ENCODE data around the gene CACNA1D. TPM values are rescaled to one million over a fixed set of nuclear protein-coding genes. Genes with fewer than 3 reads are reported as not detected.

CACNA1D gene
- total RNA-seq, 2 donors from 2014 or later, result 0.68 to 1.5 TPM

DNA sequence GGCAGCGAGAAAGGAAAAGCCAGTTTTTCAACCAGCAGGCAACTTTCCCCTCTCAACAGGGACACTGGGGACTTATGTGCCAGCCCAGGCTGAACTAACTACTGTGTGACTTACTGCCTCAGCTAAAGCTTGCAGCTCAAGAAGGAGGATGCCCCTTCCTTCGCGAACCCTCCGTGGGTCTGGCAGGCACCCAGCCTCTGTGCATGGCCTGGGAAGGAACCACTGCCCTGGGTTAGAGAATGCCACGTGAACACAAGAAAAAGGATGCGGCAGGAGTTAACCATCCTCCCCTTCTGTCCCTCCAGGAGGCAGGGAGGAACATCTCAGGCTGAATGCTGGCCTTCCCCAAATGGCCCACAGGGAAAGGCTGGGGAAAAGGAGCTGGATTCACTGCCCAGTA, 322.8 kb downstream of the CACNA1D start:
- ATAC-seq (ENCODE audit: insufficient number of reproducible peaks, low FRiP score, low read depth) (no peak), DNase-seq (ENCODE audit: low spot score) (no peak)
- H3K4me3 ChIP-seq, result no peak overlapping the region
- TF ChIP-seq, protein P1, sequence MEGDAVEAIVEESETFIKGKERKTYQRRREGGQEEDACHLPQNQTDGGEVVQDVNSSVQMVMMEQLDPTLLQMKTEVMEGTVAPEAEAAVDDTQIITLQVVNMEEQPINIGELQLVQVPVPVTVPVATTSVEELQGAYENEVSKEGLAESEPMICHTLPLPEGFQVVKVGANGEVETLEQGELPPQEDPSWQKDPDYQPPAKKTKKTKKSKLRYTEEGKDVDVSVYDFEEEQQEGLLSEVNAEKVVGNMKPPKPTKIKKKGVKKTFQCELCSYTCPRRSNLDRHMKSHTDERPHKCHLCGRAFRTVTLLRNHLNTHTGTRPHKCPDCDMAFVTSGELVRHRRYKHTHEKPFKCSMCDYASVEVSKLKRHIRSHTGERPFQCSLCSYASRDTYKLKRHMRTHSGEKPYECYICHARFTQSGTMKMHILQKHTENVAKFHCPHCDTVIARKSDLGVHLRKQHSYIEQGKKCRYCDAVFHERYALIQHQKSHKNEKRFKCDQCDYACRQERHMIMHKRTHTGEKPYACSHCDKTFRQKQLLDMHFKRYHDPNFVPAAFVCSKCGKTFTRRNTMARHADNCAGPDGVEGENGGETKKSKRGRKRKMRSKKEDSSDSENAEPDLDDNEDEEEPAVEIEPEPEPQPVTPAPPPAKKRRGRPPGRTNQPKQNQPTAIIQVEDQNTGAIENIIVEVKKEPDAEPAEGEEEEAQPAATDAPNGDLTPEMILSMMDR (IDR thresholded peaks at IDR 0.05), result no peak
- H3K9me3 ChIP-seq, result no peaks in the 10 kb centered on the region
- no peaks in the 10 kb centered on the region for H3K27me3 ChIP-seq (replicated peaks; ENCODE audit: insufficient read depth)
- H3K4me1 ChIP-seq (ENCODE audit: control insufficient read depth in 1 of 2, low read depth in 2 of 2), result no peaks in the 10 kb centered on the region
- no peaks in the 10 kb centered on the region for H3K36me3 ChIP-seq
- no peak overlapping the region for H3K27ac ChIP-seq

DNA sequence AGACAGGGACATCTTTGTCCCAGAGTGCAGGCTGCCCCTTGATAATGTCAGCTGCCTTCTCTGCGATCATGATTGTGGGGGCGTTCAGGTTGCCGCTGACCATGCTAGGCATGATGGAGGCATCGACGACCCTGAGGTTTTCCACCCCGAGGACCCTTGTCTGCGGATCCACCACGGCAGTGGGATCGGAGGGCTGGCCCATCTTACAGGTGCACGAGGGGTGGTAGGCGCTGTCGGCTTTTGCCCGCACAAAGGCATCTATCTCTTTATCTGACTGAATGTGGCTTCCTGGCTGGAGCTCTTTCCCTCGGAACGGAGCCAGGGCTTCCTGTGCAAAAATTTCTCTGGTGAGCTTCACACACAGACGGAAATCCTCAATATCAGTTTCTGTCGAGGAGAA, 323.4 kb downstream of the CACNA1D start:
- H3K9me3 ChIP-seq, result no peaks in the 10 kb centered on the region
- no peak overlapping the region for H3K27ac ChIP-seq
- no peak for DNase-seq (ENCODE audit: low spot score)
- TF ChIP-seq, protein P1 (IDR thresholded peaks at IDR 0.05), result no peak
- no peak overlapping the region for H3K4me3 ChIP-seq
- H3K27me3 ChIP-seq (replicated peaks; ENCODE audit: insufficient read depth), result no peaks in the 10 kb centered on the region
- H3K4me1 ChIP-seq (ENCODE audit: control insufficient read depth in 1 of 2, low read depth in 2 of 2), result no peaks in the 10 kb centered on the region
- no peak for ATAC-seq (ENCODE audit: insufficient number of reproducible peaks, low FRiP score, low read depth)
- H3K36me3 ChIP-seq, result no peaks in the 10 kb centered on the region

DNA sequence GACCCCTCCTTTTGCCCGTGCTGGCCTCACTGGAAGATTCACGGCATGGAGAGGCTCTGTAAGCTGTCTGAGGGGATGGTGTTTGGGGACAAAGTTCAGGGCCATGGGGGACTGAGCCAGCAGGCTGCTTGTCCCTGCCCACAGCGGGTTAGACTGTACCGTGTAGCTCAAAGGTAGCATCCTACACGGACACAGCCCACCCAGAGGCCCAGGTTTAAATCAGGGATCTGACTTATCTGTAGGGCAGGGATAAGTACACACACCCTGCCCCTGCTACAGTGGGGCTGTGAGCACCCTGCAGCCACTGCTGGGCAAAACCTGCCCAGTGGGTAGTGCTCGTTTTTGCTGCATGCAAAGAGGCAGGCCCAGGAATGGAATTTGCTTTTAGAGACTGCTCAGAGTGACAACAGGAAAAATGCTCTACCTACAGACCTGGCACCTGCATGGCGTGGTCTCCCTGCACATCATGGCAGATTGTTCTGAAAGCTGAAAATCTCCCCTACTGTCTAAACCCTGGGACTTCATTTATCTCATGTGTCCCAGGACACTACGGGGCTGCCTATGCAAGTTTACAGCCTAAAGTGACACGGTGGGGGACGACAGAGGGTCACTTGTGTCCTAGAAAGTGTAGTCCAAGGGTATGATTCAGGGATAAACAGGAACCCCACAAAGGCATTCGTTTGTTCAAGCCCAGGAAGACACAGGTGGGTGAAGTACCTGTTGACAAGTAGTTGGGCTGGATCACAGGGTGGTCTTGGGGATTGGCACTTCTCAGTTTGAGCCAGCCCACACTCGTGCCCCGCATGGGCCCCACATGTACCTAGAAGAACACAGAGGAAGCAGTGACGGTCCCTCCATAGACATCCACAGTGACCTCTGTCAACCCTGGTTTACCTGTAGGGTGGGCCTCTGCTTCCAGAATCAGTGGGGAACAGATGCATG, 324.1 kb downstream of the CACNA1D start:
- Histone ChIP-seq H3K4me1 (ENCODE audit: control insufficient read depth in 1 of 2, low read depth in 2 of 2) (no peaks in the 10 kb centered on the region), H3K27ac (no peak overlapping the region), H3K4me3 (no peak overlapping the region), H3K36me3 (no peaks in the 10 kb centered on the region), H3K9me3 (no peaks in the 10 kb centered on the region), H3K27me3 (replicated peaks; ENCODE audit: insufficient read depth) (no peaks in the 10 kb centered on the region)
- DNase-seq (ENCODE audit: low spot score), result no peak
- TF ChIP-seq, protein P1 (IDR thresholded peaks at IDR 0.05), result no peak
- ATAC-seq (ENCODE audit: insufficient number of reproducible peaks, low FRiP score, low read depth), result no peak

DNA sequence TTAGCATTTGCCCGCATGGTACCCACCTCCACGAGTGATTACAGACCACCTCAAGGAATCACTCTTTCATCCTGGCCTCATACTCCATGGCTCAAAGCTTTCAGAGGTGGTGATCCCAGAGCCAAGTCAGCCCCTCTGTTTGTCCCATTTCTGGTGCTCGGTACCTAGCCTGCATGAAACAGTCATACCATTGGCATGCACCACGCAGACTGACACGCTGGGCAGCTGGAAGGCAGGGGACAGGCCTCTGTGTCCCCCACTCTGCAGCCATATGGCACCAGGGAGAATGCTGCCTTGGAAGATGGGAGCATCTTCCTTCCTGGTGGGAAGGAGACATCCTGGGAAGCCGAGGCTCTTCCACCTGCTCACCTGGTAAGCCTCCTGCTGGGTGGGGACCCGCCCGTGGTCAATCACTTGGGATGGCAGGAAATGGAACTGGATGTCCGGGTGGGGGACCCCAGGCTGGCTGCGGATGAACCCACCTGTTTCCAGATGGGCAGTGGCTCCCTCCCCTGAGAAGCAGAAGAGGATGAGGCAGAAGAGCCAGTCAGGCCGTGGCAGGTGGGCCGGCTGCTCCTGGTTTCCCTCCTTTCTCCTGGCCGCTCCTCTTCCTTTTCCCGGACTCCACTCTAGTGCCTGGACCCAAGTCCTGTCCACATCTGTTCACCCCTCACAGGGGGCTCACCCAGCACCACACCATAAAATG, 324.9 kb downstream of the CACNA1D start:
- Histone ChIP-seq H3K27ac (no peak overlapping the region), H3K4me3 (no peak overlapping the region), H3K27me3 (replicated peaks; ENCODE audit: insufficient read depth) (no peaks in the 10 kb centered on the region), H3K9me3 (no peaks in the 10 kb centered on the region), H3K4me1 (ENCODE audit: control insufficient read depth in 1 of 2, low read depth in 2 of 2) (no peaks in the 10 kb centered on the region), H3K36me3 (no peaks in the 10 kb centered on the region)
- ATAC-seq (ENCODE audit: insufficient number of reproducible peaks, low FRiP score, low read depth) (no peak), DNase-seq (ENCODE audit: low spot score) (no peak)
- TF ChIP-seq, protein P1 (IDR thresholded peaks at IDR 0.05), result no peak

DNA sequence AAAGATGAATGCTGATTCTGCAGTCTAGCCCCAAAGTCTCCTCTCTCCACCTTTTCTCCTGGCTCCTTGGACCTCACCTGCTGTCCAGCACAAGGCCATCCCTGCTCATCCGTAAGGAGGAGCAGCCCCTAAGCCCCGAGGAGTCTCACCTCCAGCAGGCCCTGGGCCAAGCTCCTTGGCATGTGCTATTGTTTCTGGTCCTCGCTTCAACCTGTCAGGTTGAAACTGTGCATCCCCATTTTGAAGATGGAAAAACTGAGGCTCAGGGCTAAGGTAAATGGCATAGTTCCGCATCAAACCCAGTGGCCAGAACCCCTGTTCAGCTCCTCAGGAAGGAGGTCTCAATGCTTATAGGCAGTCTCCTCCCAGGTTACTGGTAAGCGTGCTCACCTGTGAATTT, 325.7 kb downstream of the CACNA1D start:
- no peak overlapping the region for H3K27ac ChIP-seq
- no peaks in the 10 kb centered on the region for H3K9me3 ChIP-seq
- DNase-seq (ENCODE audit: low spot score) (no peak), ATAC-seq (ENCODE audit: insufficient number of reproducible peaks, low FRiP score, low read depth) (no peak)
- H3K36me3 ChIP-seq, result no peaks in the 10 kb centered on the region
- TF ChIP-seq, protein P1 (IDR thresholded peaks at IDR 0.05), result no peak
- H3K27me3 ChIP-seq (replicated peaks; ENCODE audit: insufficient read depth), result no peaks in the 10 kb centered on the region
- H3K4me1 ChIP-seq (ENCODE audit: control insufficient read depth in 1 of 2, low read depth in 2 of 2), result no peaks in the 10 kb centered on the region
- H3K4me3 ChIP-seq, result no peak overlapping the region

Measured in thoracic aorta (tissue), 2 donors.